ENCODE results near the gene ZNF587. TPM values are rescaled to one million over a fixed set of nuclear protein-coding genes. Genes with fewer than 3 reads are reported as not detected.

ZNF587 gene
- total and polyA plus RNA-seq, 10 of the 15 experiments (the other 5 are each of a cell fraction or from before 2014, with no cell fraction given): 1.9 to 27.8 (median 13.5) TPM

GRCh38 chr19:57819475-57820148 is 30.0 kb upstream of the ZNF587 start (continued):
- TF ChIP-seq ZBTB40 (IDR thresholded peaks at IDR 0.05; ENCODE audit: borderline replicate concordance): peak; percentile 94
- peak; percentile 16 for TF ChIP-seq MEF2B (IDR thresholded peaks at IDR 0.05; ENCODE audit: partially characterized antibody, poor library complexity, severe bottlenecking)
- TF ChIP-seq PML (IDR thresholded peaks at IDR 0.05; ENCODE audit: low read length): peak; percentile 64
- TF ChIP-seq FOS (IDR thresholded peaks at IDR 0.05; ENCODE audit: borderline replicate concordance, extremely low read depth, insufficient read length): no peak
- peak; percentile 76; the same call in 1 of the 2 replicates for TF ChIP-seq POLR2AphosphoS2 (IDR thresholded peaks at IDR 0.05; ENCODE audit: low read depth, low read length)
- peak in 1 of 2 experiments; percentile 61; a peak in 1 of 4 replicates for TF ChIP-seq BHLHE40 (IDR thresholded peaks at IDR 0.05; ENCODE audit: borderline replicate concordance in 1 of 2, low read depth in 2 of 2, low read length in 1 of 2)
- TF ChIP-seq DPF2 (IDR thresholded peaks at IDR 0.05): peak; percentile 77
- no peak for TF ChIP-seq ZBED1 (IDR thresholded peaks at IDR 0.05; ENCODE audit: borderline replicate concordance)
- peak; percentile 95 for TF ChIP-seq PBX3 (IDR thresholded peaks at IDR 0.05; ENCODE audit: insufficient replicate concordance, low read depth, low read length)
- TF ChIP-seq CEBPZ (IDR thresholded peaks at IDR 0.05; ENCODE audit: low read depth, low read length): 0 out of 2 replicates have a peak, but pooled peaks have one; percentile 29
- TF ChIP-seq NR2F1 (conservative IDR thresholded peaks at IDR 0.05): peak; percentile 64
- TF ChIP-seq CREM (IDR thresholded peaks at IDR 0.05; ENCODE audit: low read depth): peak; percentile 65; the same call in 1 of the 2 replicates
- TF ChIP-seq ATF7 (IDR thresholded peaks at IDR 0.05; ENCODE audit: low read depth): peak; percentile 68
- peak; percentile 92 for TF ChIP-seq POLR2AphosphoS5 (IDR thresholded peaks at IDR 0.05; ENCODE audit: low read length)
- TF ChIP-seq TCF12 (IDR thresholded peaks at IDR 0.05; ENCODE audit: low read depth, low read length): peak; percentile 36; the same call in 1 of the 2 replicates
- peak; percentile 70; the same call in 1 of the 2 replicates for TF ChIP-seq LARP7 (IDR thresholded peaks at IDR 0.05)
- no peak for TF ChIP-seq ATF2 (IDR thresholded peaks at IDR 0.05; ENCODE audit: low read length)
- peak; percentile 98 for TF ChIP-seq PKNOX1 (IDR thresholded peaks at IDR 0.05)

All from GM12878 (cell line).